HT1080 (cell line): ENCODE results near the gene COL20A1. TPM values are rescaled to one million over a fixed set of nuclear protein-coding genes. Genes with fewer than 3 reads are reported as not detected.
A peak's percentile ranks its signal among the peaks of the same experiment; 100 is the strongest.
"Not testable (repeated sequence)": the region's sequence is repeated elsewhere in the genome, so short reads cannot be mapped to it uniquely, and the experiment has no call there.

Experiments used
- DNase-seq: peaks from one replicate; pipeline ENCODE4 v3.0.0-alpha.2; 2015; ENCODE audit warnings: low read depth
- total RNA-seq: library from RNA; depleted of rRNA; stranded (reverse); fragments of >200 nt; shearing (Covaris generic); gene quantifications from 2 replicates; pipeline ENCODE4 v1.2.3, GENCODE V29; 2014

COL20A1 gene
- total RNA-seq, 1 experiment from 2014 or later = not detected

DNA sequence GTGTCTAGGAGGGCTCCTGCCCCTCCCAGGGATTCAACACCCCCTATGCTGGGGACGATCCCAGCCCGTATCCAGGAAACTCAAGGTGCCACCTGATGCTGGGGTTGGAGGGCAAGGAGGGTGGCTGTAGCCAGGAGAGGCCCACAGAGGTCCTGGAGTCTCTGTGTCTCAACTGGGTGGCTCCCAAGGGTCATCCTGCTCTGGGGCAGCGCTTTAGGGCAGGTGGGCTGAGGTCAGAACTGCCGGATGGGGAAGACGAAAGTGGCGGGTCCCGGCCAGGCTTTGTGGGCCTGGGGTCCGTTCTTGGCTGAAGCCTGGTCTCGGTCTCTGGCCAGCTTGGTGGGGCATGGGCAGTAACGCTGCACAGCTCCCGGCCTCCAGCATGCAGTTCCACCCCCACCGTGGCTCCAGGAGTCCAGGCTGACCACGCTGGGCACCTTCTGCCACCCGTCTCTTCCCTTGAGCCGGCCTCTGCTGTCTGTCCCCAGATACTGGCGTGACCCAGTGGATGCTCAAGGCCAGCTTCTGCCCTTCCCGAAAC lies 2.8 kb upstream of the COL20A1 start:
- DNase-seq = no peak

DNA sequence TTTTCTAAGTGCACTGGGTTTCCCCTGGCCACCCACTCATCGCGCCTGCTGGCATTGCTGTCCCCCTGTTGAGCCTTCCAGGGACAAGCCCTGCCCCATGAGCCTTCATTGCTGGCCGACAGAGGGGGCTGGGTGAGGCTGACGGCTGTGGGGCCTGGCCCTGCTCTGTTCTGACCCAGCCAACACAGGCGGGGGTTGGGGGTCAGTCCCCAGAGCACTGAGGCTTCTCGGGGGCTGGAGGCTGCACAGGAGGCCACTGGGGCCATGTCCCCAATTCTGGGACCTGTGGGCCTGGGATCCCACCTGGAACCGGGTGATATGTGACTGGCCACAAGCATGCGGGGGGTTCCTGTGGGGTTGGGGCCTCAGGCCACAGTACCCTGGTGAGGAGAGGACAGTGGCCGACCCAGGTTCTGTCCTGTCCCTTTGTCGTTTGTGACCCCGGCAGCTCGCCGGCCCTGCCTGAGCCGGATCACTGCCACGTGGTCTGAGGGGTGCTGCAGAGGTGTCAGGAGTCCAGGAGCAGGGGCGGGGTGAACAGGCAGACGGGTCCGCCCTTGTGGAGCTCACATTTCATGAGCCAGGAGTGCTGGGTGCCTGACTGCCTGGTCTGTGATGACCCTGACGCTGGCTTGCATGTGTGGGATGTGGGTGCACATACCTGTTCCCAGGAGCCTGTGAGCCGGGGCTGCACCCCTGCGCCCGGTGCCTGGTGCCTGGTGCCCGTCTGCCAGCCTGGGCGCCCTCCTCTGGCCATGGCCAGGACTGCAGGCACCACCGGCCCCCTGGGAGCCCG lies 2.1 kb upstream of the COL20A1 start:
- peak; percentile 31 for DNase-seq

DNA sequence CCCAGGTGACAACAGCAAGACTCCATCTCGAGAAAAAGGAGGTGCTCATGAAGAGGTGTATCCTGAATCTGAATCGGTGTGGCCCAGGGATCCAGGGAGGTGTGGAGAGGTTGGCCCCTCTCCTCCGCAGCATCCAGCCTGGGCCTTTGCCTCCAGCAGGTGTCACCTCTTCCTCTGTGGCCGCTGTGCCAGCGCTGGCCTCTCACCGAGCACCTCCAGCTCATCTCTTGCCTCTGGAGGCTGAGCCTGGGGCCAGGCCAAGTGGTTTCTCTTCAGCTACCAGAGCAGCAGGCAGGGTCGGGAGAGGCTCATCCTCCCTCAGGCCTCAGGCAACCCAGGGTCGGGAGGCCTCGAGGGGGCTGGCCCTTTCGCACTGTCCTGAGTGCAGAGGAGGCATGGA lies 1.2 kb upstream of the COL20A1 start:
- no peak for DNase-seq

DNA sequence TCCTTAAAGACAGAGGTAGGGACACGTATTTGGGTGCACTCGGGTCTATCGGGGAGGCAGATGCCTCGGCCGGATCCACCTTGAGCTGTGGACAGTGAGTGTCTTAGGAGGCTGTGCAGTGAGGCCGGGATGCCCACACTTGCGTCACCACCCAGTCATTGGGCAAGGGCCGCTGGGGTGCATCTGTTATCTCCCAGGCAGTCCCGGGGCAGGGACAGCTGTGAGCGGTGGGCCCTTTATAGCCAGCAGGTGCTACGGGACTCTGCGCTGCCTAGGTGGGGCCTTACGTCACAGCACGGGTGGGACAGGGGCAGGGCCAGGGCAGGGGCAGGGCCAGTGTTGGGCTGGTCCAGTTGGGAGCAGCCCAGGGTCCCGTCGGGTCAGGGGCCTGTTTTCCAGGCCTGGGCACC lies 689 bp upstream of the COL20A1 start:
- no peak for DNase-seq

DNA sequence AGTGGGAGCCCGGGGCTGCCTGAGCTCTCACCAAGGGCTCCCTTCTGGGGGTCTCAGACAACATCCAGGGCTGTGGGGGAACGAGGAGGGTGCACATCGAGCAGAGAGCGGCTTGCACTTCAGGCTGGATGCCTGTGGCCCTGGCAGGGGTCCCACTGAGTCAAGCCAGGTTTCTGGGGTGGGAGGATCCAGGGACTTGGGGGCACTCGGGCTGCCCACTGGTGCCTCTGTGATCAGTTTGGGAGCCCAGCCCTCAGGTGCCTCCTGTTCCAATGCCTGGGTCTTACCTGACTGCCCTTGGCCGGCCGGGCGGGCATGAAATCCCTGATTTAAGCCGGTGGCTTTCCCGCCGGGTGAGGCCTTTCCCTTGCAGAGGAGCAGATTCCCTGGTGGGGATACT lies 470 bp downstream of the COL20A1 start:
- DNase-seq = no peak

DNA sequence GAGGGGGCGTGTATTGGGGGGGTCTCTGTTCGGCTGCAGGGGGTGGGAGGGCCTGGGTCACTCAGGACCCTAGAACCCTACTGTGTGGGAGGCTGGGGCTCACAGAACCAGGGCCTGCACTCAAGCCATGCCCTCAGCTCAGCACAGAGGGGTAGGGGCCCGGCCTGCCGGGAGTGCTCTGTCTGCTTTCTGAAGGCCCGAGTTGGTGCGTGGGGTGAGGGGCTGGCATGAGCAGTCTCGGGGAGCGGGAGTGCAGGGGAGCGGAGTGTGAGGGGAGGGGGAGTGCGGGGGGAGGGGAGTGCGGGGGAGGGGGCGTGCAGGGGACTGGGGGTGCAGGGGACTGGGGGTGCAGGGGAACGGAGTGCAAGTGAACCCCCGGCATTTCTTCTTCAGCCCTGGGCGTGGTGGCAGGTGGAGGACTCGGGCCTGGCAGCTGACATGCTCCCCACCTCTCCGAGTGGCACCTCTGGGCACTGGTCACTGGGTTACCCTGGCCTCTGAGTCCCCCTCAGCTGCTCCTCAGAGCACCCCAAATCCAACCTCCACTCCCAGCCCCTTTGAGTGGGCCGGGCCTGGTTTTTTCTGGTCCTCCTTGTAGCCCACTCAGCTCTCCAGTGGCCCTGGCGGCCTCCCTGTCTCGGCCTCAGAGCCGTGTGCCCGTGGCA lies 1.0 kb downstream of the COL20A1 start:
- no peak for DNase-seq

DNA sequence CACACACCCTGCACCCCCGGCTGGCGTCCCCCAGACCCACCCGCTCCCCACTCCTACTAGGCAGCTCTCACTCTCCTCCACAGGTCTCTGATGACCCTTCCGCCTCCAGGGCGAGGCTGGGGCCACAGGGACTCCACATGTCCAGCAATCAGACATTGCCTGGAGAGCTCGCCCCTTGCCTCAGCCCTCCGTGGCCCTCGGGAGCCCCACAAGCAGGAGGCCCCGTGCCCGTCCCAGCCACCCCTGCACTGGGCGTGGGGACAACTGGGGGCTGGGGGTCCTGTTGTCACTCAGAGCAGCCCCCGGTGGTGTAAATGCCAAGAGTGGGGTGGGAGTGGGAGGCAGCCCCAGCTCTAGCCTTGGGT lies 1.5 kb downstream of the COL20A1 start:
- DNase-seq = no peak

DNA sequence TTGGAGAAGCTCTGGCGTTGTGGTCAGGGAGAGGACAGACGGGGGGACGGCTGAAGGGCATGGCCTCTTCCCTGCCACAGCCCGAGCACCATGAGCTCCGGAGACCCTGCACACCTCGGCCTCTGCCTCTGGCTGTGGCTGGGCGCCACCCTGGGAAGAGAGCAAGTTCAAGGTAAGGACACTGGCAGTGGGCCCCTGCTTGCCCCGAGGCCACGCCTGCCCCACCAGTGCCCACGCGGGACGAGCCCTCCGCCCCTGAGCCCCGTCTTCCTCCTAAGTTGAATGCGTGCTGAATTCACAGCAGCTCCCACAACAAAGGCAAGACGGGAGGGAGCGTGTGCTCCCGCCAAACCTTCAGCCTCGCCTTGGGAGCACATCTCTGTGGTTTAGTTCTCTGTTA lies 2.0 kb downstream of the COL20A1 start:
- no peak for DNase-seq

DNA sequence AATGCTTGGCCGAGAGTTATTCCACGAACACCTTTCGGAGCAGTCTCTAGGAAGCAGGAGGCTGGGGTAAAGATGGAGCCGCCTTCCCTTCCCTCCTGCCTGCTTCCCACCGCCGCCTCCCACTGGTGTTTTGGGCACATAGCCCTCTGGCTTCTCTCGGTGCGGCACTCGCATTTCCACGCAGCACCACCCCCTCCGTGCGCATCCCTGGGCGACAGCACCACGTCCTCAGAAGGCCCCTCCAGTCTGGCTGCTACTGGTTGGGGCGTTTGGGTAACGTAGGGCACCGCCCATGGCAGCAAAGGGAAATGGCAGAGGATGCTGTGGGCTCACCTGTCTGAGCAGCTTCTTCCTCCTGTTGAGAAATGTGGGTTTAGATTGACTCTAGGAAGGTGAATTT lies 2.4 kb downstream of the COL20A1 start:
- DNase-seq = no peak

DNA sequence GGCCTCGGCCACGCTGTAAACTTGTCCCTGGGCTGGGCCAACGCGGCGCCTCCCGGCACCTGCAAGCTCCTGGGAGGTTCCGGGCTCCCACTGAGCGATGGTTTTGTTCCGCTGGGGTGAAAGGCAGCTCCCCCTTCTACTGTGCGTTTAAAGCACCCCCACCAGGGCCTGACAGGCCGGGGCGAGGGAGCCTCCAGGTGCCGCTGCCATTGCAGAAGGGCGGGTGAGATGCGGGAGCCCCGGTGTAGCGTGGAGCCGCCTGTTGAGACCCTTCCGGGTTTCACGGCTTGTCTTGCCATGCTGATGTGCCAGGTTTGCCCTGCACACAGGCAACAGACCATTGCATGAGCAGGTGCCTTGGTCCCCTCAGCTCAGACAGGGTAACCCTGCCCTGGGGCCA lies 2.9 kb downstream of the COL20A1 start:
- DNase-seq = no peak

DNA sequence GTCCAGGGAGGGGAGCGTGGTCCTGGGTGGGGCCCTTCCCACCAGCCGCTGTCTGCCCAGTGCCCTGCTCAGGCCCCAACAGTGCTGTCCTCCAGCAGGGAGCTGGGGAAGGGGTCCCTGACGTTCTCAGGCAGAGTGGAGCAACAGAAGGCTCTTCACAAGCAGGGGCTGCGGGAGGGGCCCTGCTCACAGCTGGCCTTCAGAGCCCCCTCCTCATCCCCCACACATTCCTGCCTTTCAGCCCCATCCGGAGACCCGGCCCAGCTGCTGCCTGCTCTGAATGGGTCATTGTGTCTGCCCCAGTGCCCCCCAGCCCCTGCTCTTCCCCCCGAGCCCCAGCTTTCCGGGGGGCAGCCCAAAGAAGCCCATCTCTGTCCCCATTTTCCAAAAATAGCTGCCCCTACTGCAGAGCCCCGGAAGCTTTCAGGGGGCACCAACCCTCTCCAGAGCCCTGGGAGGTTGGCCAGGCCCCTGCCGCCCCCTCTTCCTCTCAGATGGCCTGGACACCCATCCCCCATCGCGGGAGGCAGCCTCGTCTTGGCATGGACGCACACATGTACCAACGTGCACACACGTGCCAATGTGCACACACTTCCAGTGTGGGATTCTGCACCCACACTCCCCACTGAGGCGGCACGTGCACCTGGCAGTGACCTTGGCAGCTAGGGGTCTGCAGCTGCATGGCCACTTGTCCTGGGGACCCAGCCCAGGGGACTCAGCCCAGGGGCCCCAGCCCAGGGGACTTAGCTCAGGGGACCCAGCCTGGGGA lies 3.7 kb downstream of the COL20A1 start:
- DNase-seq = no peak

DNA sequence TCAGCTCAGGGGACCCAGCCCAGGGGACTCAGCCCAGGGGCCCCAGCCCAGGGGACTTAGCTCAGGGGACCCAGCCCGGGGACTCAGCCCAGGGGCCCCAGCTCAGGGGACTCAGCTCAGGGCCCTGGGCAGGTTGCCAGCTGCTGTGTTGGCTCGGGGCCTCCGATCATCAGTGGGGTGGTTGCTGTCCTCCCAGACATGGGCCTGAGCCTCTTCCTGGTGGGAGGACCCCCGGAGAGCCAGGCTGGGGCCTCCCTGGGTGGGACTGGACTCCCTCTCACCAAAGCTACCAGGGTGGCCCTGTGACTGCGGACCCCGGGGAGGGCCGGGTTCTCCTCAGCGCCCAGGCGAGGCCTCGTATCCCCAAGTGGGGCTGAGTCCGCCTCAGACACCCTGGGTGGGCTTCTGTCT lies 4.4 kb downstream of the COL20A1 start:
- no peak for DNase-seq

DNA sequence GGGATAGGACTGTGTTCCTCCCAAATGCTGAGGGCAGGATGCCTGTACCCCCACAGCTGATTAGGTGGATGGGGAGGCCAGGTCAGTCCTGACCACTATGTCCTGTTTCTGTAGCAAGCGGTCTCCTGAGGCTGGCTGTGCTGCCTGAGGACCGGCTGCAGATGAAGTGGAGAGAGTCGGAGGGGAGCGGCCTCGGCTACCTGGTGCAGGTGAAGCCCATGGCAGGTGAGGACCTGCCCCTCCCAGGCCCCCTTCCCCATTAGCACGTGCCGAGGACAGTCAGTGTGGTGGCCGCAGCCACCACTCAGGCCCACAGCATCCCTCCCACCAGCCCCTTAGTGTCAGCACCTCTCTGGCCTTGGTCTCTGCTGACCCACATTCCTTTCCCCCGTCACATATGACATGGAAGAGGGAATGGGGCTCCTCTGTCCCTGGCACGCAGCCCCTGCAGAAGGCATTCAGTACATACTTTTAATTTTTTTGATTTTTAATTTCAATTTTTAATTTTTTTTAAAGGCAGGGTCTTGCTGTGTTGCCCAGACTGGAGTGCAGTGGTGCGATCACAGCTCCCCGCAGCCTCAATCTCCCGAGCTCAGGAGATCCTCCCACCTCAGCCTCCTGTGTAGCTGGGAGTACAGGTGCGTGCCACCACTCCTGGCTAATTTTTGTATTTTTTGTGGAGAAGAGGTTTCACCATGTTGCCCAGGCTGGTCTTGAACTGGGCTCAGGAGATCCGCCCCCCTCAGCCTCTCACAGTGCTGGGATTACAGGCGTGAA lies 5.0 kb downstream of the COL20A1 start:
- DNase-seq = no peak

DNA sequence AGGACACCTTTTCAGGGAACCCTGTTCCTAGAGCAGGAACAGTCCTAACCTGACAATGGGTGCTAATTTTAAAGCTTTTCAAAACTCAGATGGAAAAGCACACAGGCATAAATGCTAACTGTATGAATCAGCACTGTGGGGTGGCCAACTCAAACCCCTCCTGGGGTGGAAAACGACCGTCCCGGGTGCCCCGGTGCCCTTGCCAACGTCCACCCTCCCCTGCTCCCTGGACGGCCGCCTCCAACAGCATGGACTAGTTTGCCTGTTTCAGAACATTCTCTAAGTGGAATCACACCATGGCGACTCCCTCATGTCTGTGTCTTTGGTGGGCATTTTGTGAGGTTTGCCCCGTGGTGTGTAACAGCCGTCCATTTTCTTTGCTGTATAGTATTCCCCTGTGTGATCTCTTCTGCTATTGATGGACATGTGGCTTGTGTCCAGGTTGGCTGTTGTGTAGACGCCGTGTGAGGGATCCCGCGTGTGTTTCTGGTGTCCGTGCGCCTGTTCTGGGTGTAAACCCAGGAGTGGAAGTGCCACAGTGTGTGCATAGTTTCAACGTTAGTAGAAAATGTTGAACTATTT lies 5.8 kb downstream of the COL20A1 start:
- DNase-seq = no peak

DNA sequence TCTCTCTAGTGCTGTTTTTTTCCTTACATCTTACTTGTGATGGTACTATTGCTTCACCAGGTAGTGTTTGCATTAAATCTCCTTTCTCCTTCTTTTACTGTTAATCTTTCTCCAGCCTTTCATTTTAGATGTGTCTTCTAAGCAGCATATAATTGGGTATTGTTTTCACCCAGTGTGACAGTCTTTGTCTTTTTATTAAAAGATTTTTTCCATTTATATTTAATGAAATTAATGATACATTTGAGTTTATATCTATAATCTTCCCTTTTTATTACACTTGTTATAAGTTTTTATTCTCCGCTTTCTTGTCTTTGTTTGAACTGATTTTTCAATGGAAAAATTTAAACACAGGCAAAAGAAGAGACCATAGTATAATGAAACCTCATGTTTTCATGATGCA lies 8.7 kb downstream of the COL20A1 start:
- no peak for DNase-seq

DNA sequence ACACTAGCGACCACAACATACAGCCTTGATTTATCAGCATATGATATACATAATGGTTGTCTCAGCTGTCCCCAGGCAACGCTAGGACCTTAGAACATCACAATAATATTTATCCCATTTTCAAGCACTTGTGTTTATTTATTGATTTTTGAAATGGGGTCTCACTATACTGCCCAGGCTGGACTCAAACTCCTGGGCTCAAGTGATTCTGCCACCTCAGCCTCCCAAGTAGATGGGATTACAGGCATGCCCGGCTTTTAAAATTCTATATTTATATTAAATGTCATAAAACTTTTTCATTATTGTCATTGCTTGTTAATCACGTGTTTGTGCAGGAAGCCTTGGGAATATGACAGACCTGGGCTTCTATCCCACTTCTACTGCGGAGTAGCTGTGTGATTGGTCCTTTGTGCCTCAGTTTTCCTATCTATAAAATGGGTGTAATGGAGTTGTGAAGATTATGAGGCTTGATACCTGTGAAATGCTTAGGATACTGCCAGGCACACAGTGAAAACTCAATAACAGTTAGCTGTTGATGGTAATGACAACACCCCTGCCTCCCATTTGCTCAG lies 10.2 kb downstream of the COL20A1 start:
- no peak for DNase-seq

DNA sequence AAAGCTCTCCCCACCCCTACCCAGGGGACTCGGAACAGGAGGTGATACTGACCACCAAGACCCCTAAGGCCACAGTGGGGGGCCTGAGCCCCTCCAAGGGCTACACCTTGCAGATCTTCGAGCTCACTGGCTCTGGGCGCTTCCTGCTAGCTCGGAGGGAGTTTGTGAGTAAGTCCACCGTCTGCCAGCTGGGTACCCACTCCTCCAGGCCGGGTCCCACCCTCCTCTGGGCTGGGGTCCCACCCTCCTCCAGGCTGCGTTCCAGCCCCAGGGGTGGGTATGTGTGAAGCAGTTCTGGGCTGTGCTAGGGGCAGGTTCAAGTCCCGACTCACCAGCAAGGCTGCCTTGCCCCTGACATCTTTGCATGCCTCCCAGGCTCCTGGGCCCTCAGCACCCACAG lies 12.4 kb downstream of the COL20A1 start:
- DNase-seq = no peak

DNA sequence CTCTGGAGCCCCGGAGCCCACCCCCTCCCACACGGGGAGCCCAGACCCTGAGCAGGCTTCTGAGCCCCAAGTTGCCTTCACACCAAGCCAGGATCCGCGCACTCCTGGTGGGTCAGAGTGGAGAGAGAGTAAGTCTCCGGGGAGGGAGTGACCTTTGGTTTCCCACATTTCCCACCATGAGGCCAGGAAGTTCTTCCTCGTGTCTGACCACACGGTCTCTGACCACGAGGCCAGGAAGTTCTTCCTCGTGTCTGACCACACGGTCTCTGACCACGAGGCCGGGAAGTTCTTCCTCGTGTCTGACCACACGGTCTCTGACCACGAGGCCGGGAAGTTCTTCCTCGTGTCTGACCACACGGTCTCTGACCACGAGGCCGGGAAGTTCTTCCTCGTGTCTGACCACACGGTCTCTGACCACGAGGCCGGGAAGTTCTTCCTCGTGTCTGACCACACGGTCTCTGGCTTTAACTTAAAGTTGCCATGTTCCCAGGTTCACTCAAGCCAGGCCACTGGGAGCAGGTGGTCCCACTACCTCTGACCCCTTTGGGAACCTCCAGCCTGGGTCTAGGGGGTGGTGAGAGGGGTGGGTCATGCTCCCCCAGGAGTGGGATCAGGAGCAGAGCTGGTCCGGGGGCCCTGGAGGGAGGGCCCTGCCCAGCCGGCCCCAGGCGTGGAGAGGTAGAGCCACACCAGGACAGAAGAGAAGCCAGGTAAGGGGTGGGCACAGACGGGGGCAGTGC lies 13.1 kb downstream of the COL20A1 start:
- DNase-seq = not testable (repeated sequence)

DNA sequence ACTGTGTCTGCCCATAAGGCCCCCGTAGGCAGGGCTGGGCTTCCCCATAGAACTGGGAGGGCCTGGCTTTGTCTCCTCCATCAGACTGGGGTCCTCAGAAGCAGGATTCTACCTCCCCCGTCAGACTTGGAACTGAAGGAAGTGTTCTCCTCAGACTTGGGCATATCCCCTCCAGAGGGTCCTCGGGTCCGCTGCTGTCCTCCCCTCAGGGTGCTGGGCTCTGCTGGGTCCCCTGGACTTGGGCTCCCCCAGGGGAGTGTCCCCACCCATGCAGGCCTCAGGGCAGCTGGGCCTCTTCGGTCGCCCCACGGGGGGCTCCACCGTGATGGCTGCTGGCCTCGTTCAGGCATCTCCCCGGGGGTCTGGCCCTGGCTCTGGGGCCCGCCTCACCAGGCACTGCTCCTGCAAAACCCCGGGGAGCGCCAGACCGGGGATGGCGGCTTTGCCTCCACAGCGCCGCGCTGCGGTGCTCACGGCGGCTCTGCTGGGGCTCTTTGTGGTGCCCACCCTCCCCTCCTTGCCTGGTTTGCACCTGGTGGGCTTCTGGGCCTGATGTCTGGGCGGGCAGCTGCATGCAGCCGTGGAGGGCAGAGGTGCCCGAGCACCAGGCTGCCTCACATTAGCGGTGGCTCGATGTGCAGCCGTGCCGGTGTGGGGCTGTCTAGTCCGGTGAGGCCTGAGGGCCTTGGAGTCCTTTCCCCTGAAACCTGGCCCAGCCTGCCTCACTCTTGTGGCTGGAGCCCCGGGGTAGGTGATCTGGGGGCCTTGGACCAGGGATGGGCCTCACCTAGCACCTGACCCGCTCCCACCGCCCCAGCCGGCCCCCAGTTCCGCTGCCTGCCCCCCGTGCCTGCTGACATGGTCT lies 13.9 kb downstream of the COL20A1 start:
- DNase-seq = no peak
